Parathyroid adenoma (tissue), 2 donors: ENCODE data around the gene WNT9B.

ENCODE experiments used
- H2AFZ ChIP-seq: fragments of 300-600 bp; sonication (generic); one replicate; pipeline ENCODE4 v1.7.0; 2017; ENCODE audit warnings: antibody characterized with exemption, mild to moderate bottlenecking
- H3K27ac ChIP-seq: fragments of 300-600 bp; sonication (generic); one replicate; pipeline ENCODE4 v1.7.0; 2017
- H3K27me3 ChIP-seq: fragments of 300-600 bp; sonication (generic); one replicate; pipeline ENCODE4 v1.7.0; 2017; ENCODE audit warnings: low read length; ENCODE audit not compliant: control insufficient read depth, insufficient read depth
- H3K36me3 ChIP-seq: fragments of 300-600 bp; sonication (generic); one replicate; pipeline ENCODE4 v1.7.0; 2017; ENCODE audit warnings: low read length; ENCODE audit not compliant: control insufficient read depth, insufficient read depth
- H3K4me1 ChIP-seq: fragments of 300-600 bp; sonication (generic); one replicate; pipeline ENCODE4 v1.7.0; 2017; ENCODE audit warnings: control low read depth
- H3K4me2 ChIP-seq: fragments of 300-600 bp; sonication (generic); one replicate; pipeline ENCODE4 v1.7.0; 2017; ENCODE audit warnings: low read length
- H3K4me3 ChIP-seq: fragments of 300-600 bp; sonication (generic); one replicate; pipeline ENCODE4 v1.7.0; 2017; ENCODE audit warnings: low read depth, low read length
- H3K79me2 ChIP-seq: fragments of 300-600 bp; sonication (generic); one replicate; pipeline ENCODE4 v1.7.0; 2017; ENCODE audit warnings: control low read depth
- H3K9ac ChIP-seq: fragments of 300-600 bp; sonication (generic); one replicate; pipeline ENCODE4 v1.7.0; 2017; ENCODE audit warnings: mild to moderate bottlenecking
- H3K9me3 ChIP-seq: fragments of 300-600 bp; sonication (generic); one replicate; pipeline ENCODE4 v1.7.0; 2017; ENCODE audit warnings: low read length; ENCODE audit not compliant: control insufficient read depth
- CTCF ChIP-seq: fragments of 300-600 bp; sonication (generic); IDR thresholded peaks from one replicate; pipeline ENCODE4 v1.7.0; 2017; ENCODE audit warnings: antibody characterized with exemption, mild to moderate bottlenecking
- donor health status: primary hyperparathyroidism.

Gene WNT9B

GRCh38 chr17:46866747-46867146, 15.4 kb downstream of the WNT9B start:
- Histone ChIP-seq H3K9ac (no peak overlapping the region), H2AFZ (no peak overlapping the region), H3K27ac (no peak overlapping the region), H3K9me3 (no peaks in the 10 kb centered on the region), H3K4me3 (no peak overlapping the region), H3K79me2 (no peaks in the 10 kb centered on the region), H3K27me3 (no peaks in the 10 kb centered on the region), H3K36me3 (no peaks in the 10 kb centered on the region), H3K4me1 (peaks cover 3% of the 10 kb centered on the region), H3K4me2 (no peak overlapping the region)
- TF ChIP-seq CTCF: no peak

GRCh38 chr17:46868689-46869187, 17.4 kb downstream of the WNT9B start:
- Histone ChIP-seq H3K79me2 (no peaks in the 10 kb centered on the region), H3K27ac (no peak overlapping the region), H3K4me1 (peaks cover 3% of the 10 kb centered on the region), H3K27me3 (no peaks in the 10 kb centered on the region), H3K9me3 (no peaks in the 10 kb centered on the region), H2AFZ (no peak overlapping the region), H3K4me3 (no peak overlapping the region), H3K9ac (no peak overlapping the region), H3K4me2 (no peak overlapping the region), H3K36me3 (no peaks in the 10 kb centered on the region)
- no peak for TF ChIP-seq CTCF

- Histone ChIP-seq H2AFZ (no peak overlapping the region), H3K4me2 (no peak overlapping the region), H3K4me1 (peaks cover 3% of the 10 kb centered on the region), H3K79me2 (no peaks in the 10 kb centered on the region), H3K27ac (no peak overlapping the region), H3K27me3 (no peaks in the 10 kb centered on the region), H3K9me3 (no peaks in the 10 kb centered on the region), H3K4me3 (no peak overlapping the region), H3K9ac (no peak overlapping the region), H3K36me3 (no peaks in the 10 kb centered on the region)
- TF ChIP-seq CTCF: no peak
Observed at GRCh38 chr17:46869296-46869695, 17.9 kb downstream of the WNT9B start.

- no peak overlapping the region for H3K9ac ChIP-seq
- no peak overlapping the region for H2AFZ ChIP-seq
- no peak overlapping the region for H3K4me3 ChIP-seq
- TF ChIP-seq CTCF: no peak
- H3K79me2 ChIP-seq: no peaks in the 10 kb centered on the region
- H3K4me2 ChIP-seq: no peak overlapping the region
- peaks cover 3% of the 10 kb centered on the region for H3K4me1 ChIP-seq
- no peaks in the 10 kb centered on the region for H3K27me3 ChIP-seq
- H3K27ac ChIP-seq: no peak overlapping the region
- no peaks in the 10 kb centered on the region for H3K9me3 ChIP-seq
- H3K36me3 ChIP-seq: no peaks in the 10 kb centered on the region
Observed at GRCh38 chr17:46869975-46870803, 18.8 kb downstream of the WNT9B start.

- no peak for TF ChIP-seq CTCF
- H3K79me2 ChIP-seq: no peaks in the 10 kb centered on the region
- H3K27me3 ChIP-seq: no peaks in the 10 kb centered on the region
- H3K36me3 ChIP-seq: no peaks in the 10 kb centered on the region
- H2AFZ ChIP-seq: no peak overlapping the region
- H3K9me3 ChIP-seq: no peaks in the 10 kb centered on the region
- H3K27ac ChIP-seq: no peak overlapping the region
- no peak overlapping the region for H3K4me2 ChIP-seq
- no peak overlapping the region for H3K4me3 ChIP-seq
- H3K4me1 ChIP-seq: peaks cover 4% of the 10 kb centered on the region
- H3K9ac ChIP-seq: no peak overlapping the region
Observed at GRCh38 chr17:46872421-46872820, 21.0 kb downstream of the WNT9B start.
